MCF 10A (cell line): ENCODE measurements around the gene ABCC5. TPM values are rescaled to one million over a fixed set of nuclear protein-coding genes. Genes with fewer than 3 reads are reported as not detected.

Experiments used
- BruUV-seq: library from RNA; stranded (reverse); fragments of 400-500 nt; replicated peaks from 2 replicates; lab custom pipeline; 2021; lab: Mats Ljungman, UMichigan
- CTCF ChIA-PET: fragments of 300-600 bp; sonication (Branson Sonifier 250); formaldehyde crosslinking; extraction: SDS; loops from one replicate; lab custom pipeline; 2021; ENCODE audit warnings: antibody characterized with exemption, inconsistent platforms; lab: Yijun Ruan, JAX
- POLR2A ChIA-PET: fragments of 300-600, 350-650 bp; sonication (Branson Sonifier 250); formaldehyde crosslinking; extraction: SDS; loops from one replicate; lab custom pipeline; 2020; ENCODE audit warnings: antibody characterized with exemption, inconsistent platforms; lab: Yijun Ruan, JAX
- DNase-seq: peaks from one replicate; pipeline ENCODE4 v3.0.0-alpha.2; 2018; ENCODE audit not compliant: unreplicated experiment
- H3K27ac Mint-ChIP-seq: one replicate; pipeline ENCODE4 v1.8.0; 2022; ENCODE audit warnings: mild to moderate bottlenecking, low read depth, mixed read lengths; ENCODE audit not compliant: unreplicated experiment
- H3K27me3 Mint-ChIP-seq: one replicate; pipeline ENCODE4 v1.8.0; 2022; ENCODE audit warnings: mixed read lengths; ENCODE audit not compliant: insufficient read depth, unreplicated experiment
- H3K36me3 Mint-ChIP-seq: one replicate; pipeline ENCODE4 v1.8.0; 2022; ENCODE audit warnings: mild to moderate bottlenecking, moderate library complexity, mixed read lengths; ENCODE audit not compliant: insufficient read depth, unreplicated experiment
- H3K4me1 Mint-ChIP-seq: one replicate; pipeline ENCODE4 v1.8.0; 2022; ENCODE audit warnings: mixed read lengths; ENCODE audit not compliant: insufficient read depth, unreplicated experiment
- H3K4me3 Mint-ChIP-seq: one replicate; pipeline ENCODE4 v1.8.0; 2022; ENCODE audit warnings: mild to moderate bottlenecking, moderate library complexity, mixed read lengths; ENCODE audit not compliant: unreplicated experiment
- H3K9me3 Mint-ChIP-seq: one replicate; pipeline ENCODE4 v1.8.0; 2022; ENCODE audit warnings: mixed read lengths; ENCODE audit not compliant: unreplicated experiment
- intact Hi-C: fragments of 100-400 bp; cut with micrococcal nuclease; formaldehyde crosslinking; loops from 2 replicates; pipeline ENCODE4 v1.14.1; 2022
- total RNA-seq: library from RNA; stranded (reverse); gene quantifications from 2 replicates; pipeline ENCODE4 v1.2.3, GENCODE V29; 2022
- TF ChIP-seq, protein P1 (sequence below): fragments of 200-600 bp; IDR thresholded peaks from one replicate; pipeline ENCODE4 v1.8.0; 2022; ENCODE audit warnings: antibody characterized with exemption, mild to moderate bottlenecking; ENCODE audit not compliant: unreplicated experiment

Gene ABCC5
- total RNA-seq, 1 experiment from 2014 or later: 16.5 TPM

DNA sequence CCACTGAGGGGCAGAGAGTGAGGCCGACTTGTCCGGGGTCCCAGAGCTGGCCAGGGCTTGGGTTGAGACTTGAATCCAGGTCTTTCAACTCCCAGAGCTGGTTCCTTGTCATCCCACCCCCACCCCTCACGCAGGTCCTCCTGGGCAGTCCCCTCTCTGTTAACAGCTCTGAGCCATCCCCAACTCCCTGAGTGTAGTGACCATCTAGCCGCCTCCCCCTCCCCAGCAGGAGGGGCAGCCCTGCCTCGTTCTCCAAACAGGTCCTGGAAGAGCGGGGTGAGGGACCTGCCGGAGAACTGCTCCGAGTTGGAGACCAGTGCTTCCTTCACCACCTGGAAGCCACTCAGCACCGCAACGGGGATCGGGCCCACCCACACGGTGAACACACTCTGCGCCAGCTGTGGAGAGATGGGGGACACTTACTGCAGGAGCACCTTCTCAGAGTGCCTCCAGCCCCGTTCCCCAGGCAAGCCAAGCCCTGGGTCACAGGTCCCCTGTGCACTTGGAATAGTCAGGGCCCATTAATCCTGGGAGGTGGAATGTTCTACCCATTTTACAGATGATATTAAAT lies 108.6 kb downstream of the ABCC5 start:
- POLR2A ChIA-PET: interaction anchor here (0.6 kb wide), 1 partner anchor 42 kb away, joined by 3 read pairs; no protein-coding TSS in a partner anchor
- Mint-ChIP-seq H3K36me3 (no peaks in the 10 kb centered on the region), H3K4me1 (no peaks in the 10 kb centered on the region), H3K27ac (no peak overlapping the region), H3K4me3 (no peak overlapping the region), H3K9me3 (no peaks in the 10 kb centered on the region), H3K27me3 (no peaks in the 10 kb centered on the region)
- CTCF ChIA-PET: no interaction called here
- no peak for DNase-seq
- TF ChIP-seq, protein P1, sequence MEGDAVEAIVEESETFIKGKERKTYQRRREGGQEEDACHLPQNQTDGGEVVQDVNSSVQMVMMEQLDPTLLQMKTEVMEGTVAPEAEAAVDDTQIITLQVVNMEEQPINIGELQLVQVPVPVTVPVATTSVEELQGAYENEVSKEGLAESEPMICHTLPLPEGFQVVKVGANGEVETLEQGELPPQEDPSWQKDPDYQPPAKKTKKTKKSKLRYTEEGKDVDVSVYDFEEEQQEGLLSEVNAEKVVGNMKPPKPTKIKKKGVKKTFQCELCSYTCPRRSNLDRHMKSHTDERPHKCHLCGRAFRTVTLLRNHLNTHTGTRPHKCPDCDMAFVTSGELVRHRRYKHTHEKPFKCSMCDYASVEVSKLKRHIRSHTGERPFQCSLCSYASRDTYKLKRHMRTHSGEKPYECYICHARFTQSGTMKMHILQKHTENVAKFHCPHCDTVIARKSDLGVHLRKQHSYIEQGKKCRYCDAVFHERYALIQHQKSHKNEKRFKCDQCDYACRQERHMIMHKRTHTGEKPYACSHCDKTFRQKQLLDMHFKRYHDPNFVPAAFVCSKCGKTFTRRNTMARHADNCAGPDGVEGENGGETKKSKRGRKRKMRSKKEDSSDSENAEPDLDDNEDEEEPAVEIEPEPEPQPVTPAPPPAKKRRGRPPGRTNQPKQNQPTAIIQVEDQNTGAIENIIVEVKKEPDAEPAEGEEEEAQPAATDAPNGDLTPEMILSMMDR: no peak
- no TSS peak for BruUV-seq
- intact Hi-C loops: no loop called here

DNA sequence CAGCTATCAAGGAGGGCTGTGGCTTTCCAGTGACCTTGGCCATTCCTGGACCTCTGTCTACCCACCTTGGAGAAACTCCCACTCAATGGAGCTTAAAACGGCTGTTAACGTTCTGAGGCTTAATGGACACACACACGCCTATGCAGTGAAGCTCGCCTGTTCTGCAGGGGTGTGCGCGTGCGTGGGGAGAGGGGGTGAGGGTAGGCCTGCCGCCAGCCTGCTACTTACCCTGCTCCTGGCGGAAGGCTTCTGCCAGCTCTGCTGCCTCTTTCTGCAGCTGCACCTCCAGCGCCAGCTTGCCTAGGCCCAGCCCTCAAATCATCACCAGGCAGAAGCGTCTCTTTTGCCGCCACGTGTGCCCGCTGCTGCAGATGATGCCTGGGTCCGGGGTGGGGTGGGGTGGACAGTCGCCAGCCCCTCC lies 109.8 kb downstream of the ABCC5 start:
- Mint-ChIP-seq H3K27ac (no peak overlapping the region), H3K27me3 (no peaks in the 10 kb centered on the region), H3K36me3 (no peaks in the 10 kb centered on the region), H3K9me3 (no peaks in the 10 kb centered on the region), H3K4me1 (no peaks in the 10 kb centered on the region), H3K4me3 (no peak overlapping the region)
- intact Hi-C loops: no loop called here
- ChIA-PET POLR2A (no interaction called here), CTCF (interaction anchor here (1.5 kb wide), 2 partner anchors 10 to 12 kb away, joined by 7 read pairs; no protein-coding TSS in a partner anchor)
- TF ChIP-seq, protein P1: no peak
- DNase-seq: no peak
- BruUV-seq: no TSS peak

DNA sequence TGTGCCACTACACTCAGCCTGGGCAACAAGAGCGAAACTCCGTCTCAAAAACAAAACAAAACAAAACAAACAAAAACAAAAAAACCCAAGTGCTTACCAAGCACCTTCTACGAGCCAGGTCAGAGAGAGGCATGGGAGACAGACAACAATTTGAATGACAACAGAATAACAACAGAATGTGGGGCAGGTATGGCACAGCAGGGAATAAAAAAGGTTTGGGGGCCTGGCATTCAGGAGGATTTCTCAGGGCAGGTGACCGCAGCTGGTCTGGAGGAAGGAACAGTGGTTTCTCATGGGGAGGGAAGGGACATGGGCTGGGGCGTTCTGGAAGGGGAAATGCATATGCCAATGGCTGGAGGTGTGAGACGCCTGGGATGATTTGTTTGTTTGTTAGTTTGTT lies 110.5 kb downstream of the ABCC5 start:
- CTCF ChIA-PET: interaction anchor here (1.5 kb wide), 2 partner anchors 11 kb away, joined by 7 read pairs; no protein-coding TSS in a partner anchor
- Mint-ChIP-seq H3K9me3 (no peaks in the 10 kb centered on the region), H3K27me3 (no peaks in the 10 kb centered on the region), H3K4me3 (no peak overlapping the region), H3K27ac (no peak overlapping the region), H3K36me3 (no peaks in the 10 kb centered on the region), H3K4me1 (no peaks in the 10 kb centered on the region)
- POLR2A ChIA-PET: no interaction called here
- no peak for DNase-seq
- intact Hi-C loops: no loop called here
- BruUV-seq: no TSS peak
- TF ChIP-seq, protein P1: no peak

- no peaks in the 10 kb centered on the region for H3K36me3 Mint-ChIP-seq
- ChIA-PET POLR2A (interaction anchor here (1.1 kb wide), 1 partner anchor 108 kb away, joined by 4 read pairs; no protein-coding TSS in a partner anchor), CTCF (interaction anchor here (1.1 kb wide), 1 partner anchor 270 kb away, joined by 3 read pairs; no protein-coding TSS in a partner anchor)
- no peaks in the 10 kb centered on the region for H3K9me3 Mint-ChIP-seq
- no peaks in the 10 kb centered on the region for H3K27me3 Mint-ChIP-seq
- intact Hi-C loops: no loop called here
- no peak overlapping the region for H3K27ac Mint-ChIP-seq
- no peak overlapping the region for H3K4me3 Mint-ChIP-seq
- TF ChIP-seq, protein P1: no peak
- no TSS peak for BruUV-seq
- H3K4me1 Mint-ChIP-seq: no peaks in the 10 kb centered on the region
- no peak for DNase-seq
Observed at GRCh38 chr3:183906234-183906921, 111.3 kb downstream of the ABCC5 start.
